ENCODE measurements around the gene TMTC1.

TMTC1 gene

GRCh38 chr12:29707846-29708245 is 75.9 kb downstream of the TMTC1 start:
- no peak for DNase-seq

GRCh38 chr12:29706311-29706710 is 77.4 kb downstream of the TMTC1 start:
- no peak for DNase-seq

GRCh38 chr12:29703528-29703927 is 80.2 kb downstream of the TMTC1 start:
- no peak for DNase-seq

GRCh38 chr12:29702972-29703371 is 80.8 kb downstream of the TMTC1 start:
- no peak for DNase-seq

- no peak for DNase-seq
Measured at GRCh38 chr12:29702222-29702621, 81.5 kb downstream of the TMTC1 start.

GRCh38 chr12:29700761-29701481 is 82.8 kb downstream of the TMTC1 start:
- no peak for DNase-seq

- no peak for DNase-seq
Measured at GRCh38 chr12:29698756-29699155, 85.0 kb downstream of the TMTC1 start.

GRCh38 chr12:29695800-29696199 is 87.9 kb downstream of the TMTC1 start:
- DNase-seq, result no peak

GRCh38 chr12:29695026-29695425 is 88.7 kb downstream of the TMTC1 start:
- DNase-seq, result no peak

GRCh38 chr12:29694002-29694401 is 89.7 kb downstream of the TMTC1 start:
- no peak for DNase-seq

- no peak for DNase-seq
Measured at GRCh38 chr12:29692237-29692636, 91.5 kb downstream of the TMTC1 start.

- DNase-seq, result peak; percentile 8
Measured at GRCh38 chr12:29691161-29691854, 92.4 kb downstream of the TMTC1 start.

GRCh38 chr12:29690728-29691127 is 93.0 kb downstream of the TMTC1 start:
- DNase-seq, result no peak

- DNase-seq, result no peak
Measured at GRCh38 chr12:29688914-29689313, 94.8 kb downstream of the TMTC1 start.

- no peak for DNase-seq
Measured at GRCh38 chr12:29682088-29682487, 101.7 kb downstream of the TMTC1 start.

- no peak for DNase-seq
Measured at GRCh38 chr12:29681370-29681769, 102.4 kb downstream of the TMTC1 start.

GRCh38 chr12:29676676-29677075 is 107.1 kb downstream of the TMTC1 start:
- DNase-seq, result no peak

- DNase-seq, result no peak
Measured at GRCh38 chr12:29674463-29674862, 109.3 kb downstream of the TMTC1 start.

- no peak for DNase-seq
Measured at GRCh38 chr12:29673346-29673745, 110.4 kb downstream of the TMTC1 start.

- DNase-seq, result no peak
Measured at GRCh38 chr12:29672580-29672979, 111.2 kb downstream of the TMTC1 start.

- no peak for DNase-seq
Measured at GRCh38 chr12:29671742-29672141, 112.0 kb downstream of the TMTC1 start.

GRCh38 chr12:29667011-29667410 is 116.7 kb downstream of the TMTC1 start:
- DNase-seq, result no peak

GRCh38 chr12:29665107-29665506 is 118.6 kb downstream of the TMTC1 start:
- no peak for DNase-seq

GRCh38 chr12:29662734-29663323 is 120.9 kb downstream of the TMTC1 start:
- no peak for DNase-seq

All from hematopoietic multipotent progenitor cell treated with erythropoietin and hydrocortisone succinate and interleukin-3 and kit ligand, for 8 days (in vitro differentiated cells).